Endothelial cell of umbilical vein (primary cell): ENCODE data around the gene ARPC2. TPM values are rescaled to one million over a fixed set of nuclear protein-coding genes. Genes with fewer than 3 reads are reported as not detected.

ENCODE experiments used
- BruUV-seq: library from RNA; stranded (reverse); fragments of 400-500 nt; replicated peaks from 2 replicates; lab custom pipeline; 2021; lab: Mats Ljungman, UMichigan
- CTCF ChIA-PET: fragments of 300-600, 350-600 bp; sonication (Branson Sonifier 250); formaldehyde crosslinking; loops from one replicate; lab custom pipeline; 2021; ENCODE audit warnings: antibody characterized with exemption, inconsistent platforms; lab: Charles Lee
- POLR2A ChIA-PET: fragments of 300-600, 350-600 bp; sonication (Branson Sonifier 250); formaldehyde crosslinking; loops from one replicate; lab custom pipeline; 2021; ENCODE audit warnings: antibody characterized with exemption, inconsistent platforms; lab: Charles Lee
- DNase-seq: peaks from one replicate; pipeline ENCODE4 v3.0.0-alpha.2; 2011; ENCODE audit warnings: low read depth, low spot score
- FAIRE-seq: peaks from 2 replicates; lab custom pipeline; 2011; peaks lifted over from hg19 to GRCh38; lab: Jason Lieb, UNC
- H2AFZ ChIP-seq: 2 replicates; pipeline ENCODE4 v1.6.0; 2012; ENCODE audit warnings: low read depth, low read length, control low read depth, inconsistent platforms
- H3K27ac ChIP-seq: 2 replicates; pipeline ENCODE4 v1.5.1; 2011; ENCODE audit warnings: low read depth, mild to moderate bottlenecking, control low read depth, low read length, moderate library complexity; ENCODE audit not compliant: insufficient read depth
- H3K27me3 ChIP-seq, 2 experiments: 2 replicates each; pipeline versions ENCODE4 v1.6.0 to v1.6.1; 2011; ENCODE audit warnings: low read length in 2 of 2, mixed read lengths in 1 of 2; ENCODE audit not compliant: control insufficient read depth in 2 of 2, insufficient read depth in 2 of 2
- H3K36me3 ChIP-seq, 2 experiments: 2 replicates in 1 of 2; 3 replicates in 1 of 2; pipeline ENCODE4 v1.5.1; 2011; ENCODE audit warnings: low read length in 2 of 2, mild to moderate bottlenecking in 1 of 2, moderate library complexity in 1 of 2; ENCODE audit not compliant: control insufficient read depth in 2 of 2, insufficient read depth in 2 of 2; ENCODE audit errors: extremely low read depth in 1 of 2
- H3K4me1 ChIP-seq: 3 replicates; pipeline ENCODE4 v1.5.1; 2011; ENCODE audit warnings: mild to moderate bottlenecking, low read length; ENCODE audit not compliant: control insufficient read depth, insufficient read depth; ENCODE audit errors: extremely low read depth
- H3K4me2 ChIP-seq: 2 replicates; pipeline ENCODE4 v1.6.1; 2011; ENCODE audit warnings: low read length, control low read depth, mixed read lengths; ENCODE audit not compliant: insufficient read depth
- H3K4me3 ChIP-seq, 3 experiments: fragments of 200-600 bp in 1 of 3; sonication (generic), shearing (Covaris generic) in 1 of 3; replicated peaks in 1 of 3; 2 replicates each; pipeline ENCODE4 v1.5.1; 2011 to 2016; ENCODE audit warnings: control low read depth in 3 of 3, low read length in 3 of 3, mild to moderate bottlenecking in 2 of 3, inconsistent platforms in 1 of 3, low read depth in 1 of 3, moderate library complexity in 1 of 3; ENCODE audit not compliant: insufficient read depth in 1 of 3
- H3K79me2 ChIP-seq: 2 replicates; pipeline ENCODE4 v1.6.0; 2012; ENCODE audit warnings: low read length, inconsistent platforms; ENCODE audit not compliant: control insufficient read depth, insufficient read depth
- H3K9ac ChIP-seq: replicated peaks from 2 replicates; pipeline ENCODE3; 2011; ENCODE audit warnings: low read length, control low read depth; ENCODE audit not compliant: insufficient read depth; ENCODE audit errors: extremely low read depth
- H3K9me1 ChIP-seq: replicated peaks from 3 replicates; pipeline ENCODE4 v1.6.0; 2011; ENCODE audit warnings: mild to moderate bottlenecking, low read length; ENCODE audit not compliant: control insufficient read depth, insufficient read depth; ENCODE audit errors: extremely low read depth
- H3K9me3 ChIP-seq: replicated peaks from 2 replicates; pipeline ENCODE4 v1.5.1; 2012; ENCODE audit warnings: low read length, inconsistent platforms; ENCODE audit not compliant: control insufficient read depth, insufficient read depth
- H4K20me1 ChIP-seq: replicated peaks from 2 replicates; pipeline ENCODE3; 2011; ENCODE audit warnings: mild to moderate bottlenecking, low read length; ENCODE audit not compliant: control insufficient read depth, insufficient read depth; ENCODE audit errors: extremely low read depth
- CTCF ChIP-seq, 2 donors: IDR thresholded peaks; 1 replicate in 1 of 2; 2 replicates in 1 of 2; pipeline ENCODE4 v1.5.1; 2011; ENCODE audit warnings: low read length in 2 of 2, mild to moderate bottlenecking in 2 of 2, moderate library complexity in 2 of 2, control low read depth in 1 of 2, inconsistent platforms in 1 of 2, low read depth in 1 of 2; ENCODE audit not compliant: insufficient read depth in 1 of 2; ENCODE audit errors: extremely low read depth in 1 of 2
- EZH2 ChIP-seq: IDR thresholded peaks from 2 replicates; pipeline ENCODE4 v1.6.1; 2012; ENCODE audit warnings: borderline replicate concordance, low read depth, mild to moderate bottlenecking, moderate library complexity, low read length, inconsistent platforms; ENCODE audit not compliant: severe bottlenecking
- FOS ChIP-seq: IDR thresholded peaks from 2 replicates; pipeline ENCODE4 v1.6.1; 2011; ENCODE audit warnings: mild to moderate bottlenecking, low read length, moderate library complexity, borderline replicate concordance; ENCODE audit not compliant: insufficient read depth
- GATA2 ChIP-seq: IDR thresholded peaks from 2 replicates; pipeline ENCODE4 v1.7.0; 2011; ENCODE audit warnings: low read depth, mild to moderate bottlenecking, moderate library complexity, mixed read lengths, low read length; ENCODE audit not compliant: insufficient read length, insufficient read depth
- JUN ChIP-seq: IDR thresholded peaks from 2 replicates; pipeline ENCODE4 v1.6.1; 2011; ENCODE audit warnings: borderline replicate concordance, low read depth; ENCODE audit not compliant: insufficient read length, insufficient read depth
- MAX ChIP-seq: IDR thresholded peaks from 2 replicates; pipeline ENCODE4 v1.6.1; 2011; ENCODE audit not compliant: insufficient read depth, insufficient read length
- MYC ChIP-seq: IDR thresholded peaks from one replicate; pipeline ENCODE4 v1.6.1; 2011; ENCODE audit warnings: mild to moderate bottlenecking, low read depth, low read length
- POLR2A ChIP-seq: IDR thresholded peaks from 2 replicates; pipeline ENCODE4 v1.6.1; 2012; ENCODE audit warnings: low read depth, mild to moderate bottlenecking, control low read depth, low read length
- POLR2AphosphoS5 ChIP-seq: IDR thresholded peaks from 2 replicates; pipeline ENCODE4 v1.6.1; 2012; ENCODE audit warnings: low read depth, mild to moderate bottlenecking, control low read depth, low read length, moderate library complexity; ENCODE audit not compliant: insufficient read depth
- dilution Hi-C: fragments of 300-500 bp; cut with MboI; formaldehyde crosslinking; loops from one replicate; pipeline ENCODE4 v1.15.0; 2019; ENCODE audit warnings: low sequenced_read_pairs; ENCODE audit not compliant: extremely low pct_ligation_motif_present
- intact Hi-C: fragments of 100-400 bp; cut with micrococcal nuclease; formaldehyde crosslinking; loops from one replicate; pipeline ENCODE4 v1.10.0; 2022
- polyA plus RNA-seq, 4 experiments: library from polyadenylated mRNA; depleted of rRNA in 3 of 4; stranded (reverse) in 3 of 4; unstranded in 1 of 4; fragments of >200 nt; gene quantifications; 2 replicates each; pipeline versions ENCODE4 v1.2.1 to v1.2.3, GENCODE V29; 2011 to 2012; ENCODE audit warnings: missing spikeins in 1 of 4
- total RNA-seq: library from RNA; stranded (reverse); gene quantifications from 2 replicates; pipeline ENCODE4 v1.2.3, GENCODE V29; 2021

The ARPC2 gene
- total and polyA plus RNA-seq, 2 donors (not counting 3 experiments of a cell fraction or from before 2014, with no cell fraction given) = 417 to 455 TPM

- no peaks in the 10 kb centered on the region for H3K36me3 ChIP-seq
- intact Hi-C loops = loop anchor here (1.0 to 5.0 kb wide), 7 partner anchors 30 to 280 kb away; partner anchors contain the start of genes AAMP, ARPC2 and PNKD
Observed at GRCh38 chr2:218186876-218187275, 30.1 kb upstream of the ARPC2 start.

More at GRCh38 chr2:218186876-218187275, 30.1 kb upstream of the ARPC2 start:
- BruUV-seq = no TSS peak
- no peak overlapping the region for H3K27ac ChIP-seq
- no peak overlapping the region for H3K9ac ChIP-seq
- H3K9me3 ChIP-seq = no peaks in the 10 kb centered on the region
- DNase-seq (no peak), FAIRE-seq (no peak)
- no peaks in the 10 kb centered on the region for H3K79me2 ChIP-seq
- peaks cover 2 to 6% of the 10 kb centered on the region in 2 experiments for H3K27me3 ChIP-seq
- H3K4me1 ChIP-seq = no peaks in the 10 kb centered on the region
- no peaks in the 10 kb centered on the region for H4K20me1 ChIP-seq
- H3K4me2 ChIP-seq = no peak overlapping the region
- ChIA-PET POLR2A (no interaction called here), CTCF (interaction anchor here (1.1 to 1.6 kb wide), 3 partner anchors 14 to 209 kb away, joined by 3 to 9 read pairs (median 4); no protein-coding TSS in a partner anchor)
- peak overlapping the region; percentile 47 for H2AFZ ChIP-seq
- dilution Hi-C loops = no loop called here
- H3K4me3 ChIP-seq = no peak overlapping the region
- no peak for TF ChIP-seq CTCF (IDR thresholded peaks at IDR 0.05; ENCODE audit: extremely low read depth in 1 of 2, insufficient read depth in 1 of 2, low read depth in 1 of 2, low read length in 2 of 2)
- no peak for TF ChIP-seq EZH2
- no peak for TF ChIP-seq POLR2AphosphoS5
- no peak for TF ChIP-seq JUN
- no peak for TF ChIP-seq MAX
- TF ChIP-seq FOS = no peak
- no peak for TF ChIP-seq GATA2
- TF ChIP-seq POLR2A = no peak
- no peak for TF ChIP-seq MYC
- no peaks in the 10 kb centered on the region for H3K9me1 ChIP-seq
